ENCODE data around the gene NATD1. TPM values are rescaled to one million over a fixed set of nuclear protein-coding genes. Genes with fewer than 3 reads are reported as not detected.
A peak's percentile ranks its signal among the peaks of the same experiment; 100 is the strongest.

The NATD1 gene
- total RNA-seq, 2 experiments from 2014 or later = 5.4 to 5.7 TPM

- POLR2A ChIA-PET = no interaction called here
- Mint-ChIP-seq H3K27me3 (no peaks in the 10 kb centered on the region), H3K36me3 (peaks cover 15% of the 10 kb centered on the region), H3K9me3 (no peaks in the 10 kb centered on the region), H3K4me3 (no peak overlapping the region), H3K27ac (no peak overlapping the region), H3K4me1 (peaks cover 22% of the 10 kb centered on the region)
- DNase-seq (no peak), ATAC-seq (ENCODE audit: low read depth) (no peak)
Measured at GRCh38 chr17:21218101-21218500, 35.1 kb downstream of the NATD1 start.

DNA sequence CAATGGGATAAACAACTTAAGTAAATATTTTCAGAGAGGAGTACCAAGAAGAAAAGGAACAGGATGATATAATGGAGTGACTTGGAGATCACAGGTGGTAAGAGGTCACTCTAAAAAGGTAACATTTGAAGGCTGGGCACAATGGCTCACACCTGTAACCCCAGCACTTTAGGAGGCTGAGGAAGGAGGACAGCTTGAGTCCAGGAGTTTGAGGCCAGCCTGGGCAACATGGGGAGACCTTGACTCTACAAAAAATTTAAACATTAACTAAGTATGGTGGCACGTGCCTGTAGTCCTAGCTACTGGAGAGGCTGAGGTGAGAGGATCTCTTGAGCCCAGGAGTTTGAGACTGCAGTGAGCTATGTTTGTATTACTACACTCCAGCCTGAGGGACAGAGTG, 35.9 kb downstream of the NATD1 start:
- no peaks in the 10 kb centered on the region for H3K27me3 Mint-ChIP-seq
- H3K9me3 Mint-ChIP-seq = no peaks in the 10 kb centered on the region
- H3K4me1 Mint-ChIP-seq = peaks cover 28% of the 10 kb centered on the region
- no peak overlapping the region for H3K4me3 Mint-ChIP-seq
- POLR2A ChIA-PET = no interaction called here
- H3K27ac Mint-ChIP-seq = no peak overlapping the region
- DNase-seq (no peak), ATAC-seq (ENCODE audit: low read depth) (no peak)
- H3K36me3 Mint-ChIP-seq = peaks cover 14% of the 10 kb centered on the region

DNA sequence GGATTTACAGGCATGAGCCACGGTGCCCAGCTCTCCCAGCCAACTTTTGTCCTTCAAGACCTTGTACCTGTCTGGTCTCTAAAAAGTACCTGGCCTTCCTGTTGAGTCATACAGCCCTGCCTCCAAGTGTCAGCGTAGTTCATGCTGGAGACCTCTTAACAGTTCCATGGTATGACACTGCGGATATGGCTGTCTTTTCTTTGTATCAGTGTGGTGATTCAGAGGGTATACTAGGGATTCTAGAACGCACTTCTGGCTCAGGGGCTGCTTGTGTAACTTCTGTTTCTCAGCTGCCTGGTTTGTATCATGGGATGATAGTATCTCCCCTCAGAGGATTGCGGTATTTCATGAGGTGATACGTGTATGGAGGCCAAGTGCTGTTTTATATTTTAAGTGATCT, 37.3 kb downstream of the NATD1 start:
- H3K36me3 Mint-ChIP-seq = peaks cover 10% of the 10 kb centered on the region
- H3K27ac Mint-ChIP-seq = peak overlapping the region; percentile 94
- POLR2A ChIA-PET = interaction anchor here (1.6 kb wide), 1 partner anchor 173 kb away, joined by 3 read pairs; the partner anchor contains the start of gene USP22
- H3K9me3 Mint-ChIP-seq = no peaks in the 10 kb centered on the region
- no peaks in the 10 kb centered on the region for H3K27me3 Mint-ChIP-seq
- no peak for DNase-seq
- H3K4me1 Mint-ChIP-seq = peaks cover 36% of the 10 kb centered on the region
- ATAC-seq (ENCODE audit: low read depth) = no peak
- peak overlapping the region; percentile 96 for H3K4me3 Mint-ChIP-seq

DNA sequence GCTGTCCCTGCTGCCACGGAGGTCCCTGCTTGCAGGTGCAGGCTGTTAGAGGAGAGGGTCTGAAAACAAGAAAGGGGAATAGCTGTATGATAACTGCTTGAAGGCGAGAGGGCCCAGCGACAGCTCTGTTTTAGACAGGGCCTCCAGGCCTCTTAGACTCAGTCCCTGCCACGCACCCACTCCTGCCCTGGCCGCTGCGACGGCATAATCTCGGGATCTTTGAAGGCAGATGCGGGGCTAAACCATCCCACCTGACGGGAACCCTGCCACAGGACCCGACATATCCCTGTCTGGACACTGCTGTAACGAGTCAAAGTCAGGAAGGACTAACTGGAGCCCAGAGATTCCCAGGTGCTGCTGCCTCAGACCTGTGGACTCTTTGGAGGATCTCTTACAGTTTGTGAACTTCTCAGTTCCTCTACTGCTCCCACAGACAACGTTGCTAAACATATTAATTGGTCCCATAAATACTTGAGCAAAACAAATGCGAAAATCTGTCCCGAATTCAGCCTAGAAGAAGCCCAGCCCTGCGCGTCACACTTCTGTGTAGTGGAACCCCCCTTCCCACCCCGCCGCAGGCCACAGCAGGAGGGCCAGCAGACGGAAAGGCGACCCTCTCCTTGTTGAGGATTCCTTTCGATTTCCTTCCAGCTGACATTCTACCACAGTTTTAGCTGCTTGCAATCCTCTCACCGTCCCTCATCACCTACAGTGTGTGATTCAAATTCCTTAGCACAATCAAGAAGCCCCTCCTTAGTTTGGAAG, 38.3 kb downstream of the NATD1 start:
- H3K4me1 Mint-ChIP-seq = peaks cover 39% of the 10 kb centered on the region
- POLR2A ChIA-PET = interaction anchor here (0.6 to 2.4 kb wide), 5 partner anchors 17 to 172 kb away, joined by 3 to 15 read pairs (median 3); partner anchors contain the start of genes DHRS7B and USP22
- peak overlapping the region; percentile 94 for H3K27ac Mint-ChIP-seq
- ATAC-seq (ENCODE audit: low read depth) (no peak), DNase-seq (peak; percentile 36)
- H3K4me3 Mint-ChIP-seq = peak overlapping the region; percentile 96
- H3K27me3 Mint-ChIP-seq = no peaks in the 10 kb centered on the region
- H3K9me3 Mint-ChIP-seq = no peaks in the 10 kb centered on the region
- H3K36me3 Mint-ChIP-seq = peaks cover 10% of the 10 kb centered on the region

- POLR2A ChIA-PET = interaction anchor here (0.6 to 2.4 kb wide), 10 partner anchors 11 to 171 kb away, joined by 3 to 15 read pairs (median 4); partner anchors contain the start of genes DHRS7B and USP22
- Mint-ChIP-seq H3K27me3 (no peaks in the 10 kb centered on the region), H3K27ac (peak within 1 kb of the TSS; percentile 94), H3K36me3 (peaks cover 10% of the 10 kb centered on the region), H3K4me1 (peaks cover 41% of the 10 kb centered on the region), H3K4me3 (peak within 1 kb of the TSS; percentile 96), H3K9me3 (no peaks in the 10 kb centered on the region)
- DNase-seq (peak; percentile 98), ATAC-seq (ENCODE audit: low read depth) (peak; percentile 91)
Measured at GRCh38 chr17:21214015-21214776, 39.0 kb downstream of the NATD1 start, which contains the start of gene TMEM11. TSS of gene TMEM11 (minus strand) at chr17:21214161. CDS start at chr17:21214152, 9 bp downstream.

GRCh38 chr17:21213638-21214014, 39.6 kb downstream of the NATD1 start:
- ATAC-seq (ENCODE audit: low read depth) (peak; percentile 10), DNase-seq (no peak)
- Mint-ChIP-seq H3K4me3 (peak overlapping the region; percentile 96), H3K9me3 (no peaks in the 10 kb centered on the region), H3K4me1 (peaks cover 39% of the 10 kb centered on the region), H3K36me3 (peaks cover 8% of the 10 kb centered on the region), H3K27me3 (no peaks in the 10 kb centered on the region), H3K27ac (peak overlapping the region; percentile 94)
- POLR2A ChIA-PET = interaction anchor here (0.5 to 2.4 kb wide), 11 partner anchors 10 to 601 kb away, joined by 3 to 15 read pairs (median 4); partner anchors contain the start of genes DHRS7B and USP22

- DNase-seq (no peak), ATAC-seq (ENCODE audit: low read depth) (no peak)
- H3K36me3 Mint-ChIP-seq = peaks cover 8% of the 10 kb centered on the region
- POLR2A ChIA-PET = interaction anchor here (0.5 to 2.4 kb wide), 11 partner anchors 9 to 601 kb away, joined by 3 to 15 read pairs (median 4); partner anchors contain the start of genes DHRS7B and USP22
- peak overlapping the region; percentile 94 for H3K27ac Mint-ChIP-seq
- no peaks in the 10 kb centered on the region for H3K9me3 Mint-ChIP-seq
- H3K4me1 Mint-ChIP-seq = peaks cover 38% of the 10 kb centered on the region
- no peaks in the 10 kb centered on the region for H3K27me3 Mint-ChIP-seq
- H3K4me3 Mint-ChIP-seq = peak overlapping the region; percentile 96
Measured at GRCh38 chr17:21212826-21213637, 40.2 kb downstream of the NATD1 start.

GRCh38 chr17:21211825-21212479, 41.3 kb downstream of the NATD1 start:
- POLR2A ChIA-PET = interaction anchor here (0.6 kb wide), 1 partner anchor 82 kb away, joined by 7 read pairs; no protein-coding TSS in a partner anchor
- Mint-ChIP-seq H3K4me1 (peaks cover 38% of the 10 kb centered on the region), H3K27ac (no peak overlapping the region), H3K27me3 (no peaks in the 10 kb centered on the region), H3K9me3 (no peaks in the 10 kb centered on the region), H3K36me3 (peaks cover 8% of the 10 kb centered on the region), H3K4me3 (peak overlapping the region; percentile 96)
- DNase-seq (no peak), ATAC-seq (ENCODE audit: low read depth) (no peak)

GRCh38 chr17:21210411-21211076, 42.7 kb downstream of the NATD1 start:
- H3K9me3 Mint-ChIP-seq = no peaks in the 10 kb centered on the region
- no peaks in the 10 kb centered on the region for H3K27me3 Mint-ChIP-seq
- no peak overlapping the region for H3K4me3 Mint-ChIP-seq
- H3K4me1 Mint-ChIP-seq = peaks cover 32% of the 10 kb centered on the region
- DNase-seq (no peak), ATAC-seq (ENCODE audit: low read depth) (no peak)
- H3K36me3 Mint-ChIP-seq = peaks cover 7% of the 10 kb centered on the region
- POLR2A ChIA-PET = no interaction called here
- H3K27ac Mint-ChIP-seq = no peak overlapping the region

GRCh38 chr17:21209511-21210175, 43.6 kb downstream of the NATD1 start:
- peaks cover 27% of the 10 kb centered on the region for H3K4me1 Mint-ChIP-seq
- ATAC-seq (ENCODE audit: low read depth) (no peak), DNase-seq (no peak)
- H3K36me3 Mint-ChIP-seq = peaks cover 7% of the 10 kb centered on the region
- H3K27ac Mint-ChIP-seq = no peak overlapping the region
- POLR2A ChIA-PET = no interaction called here
- no peak overlapping the region for H3K4me3 Mint-ChIP-seq
- no peaks in the 10 kb centered on the region for H3K9me3 Mint-ChIP-seq
- H3K27me3 Mint-ChIP-seq = no peaks in the 10 kb centered on the region

DNA sequence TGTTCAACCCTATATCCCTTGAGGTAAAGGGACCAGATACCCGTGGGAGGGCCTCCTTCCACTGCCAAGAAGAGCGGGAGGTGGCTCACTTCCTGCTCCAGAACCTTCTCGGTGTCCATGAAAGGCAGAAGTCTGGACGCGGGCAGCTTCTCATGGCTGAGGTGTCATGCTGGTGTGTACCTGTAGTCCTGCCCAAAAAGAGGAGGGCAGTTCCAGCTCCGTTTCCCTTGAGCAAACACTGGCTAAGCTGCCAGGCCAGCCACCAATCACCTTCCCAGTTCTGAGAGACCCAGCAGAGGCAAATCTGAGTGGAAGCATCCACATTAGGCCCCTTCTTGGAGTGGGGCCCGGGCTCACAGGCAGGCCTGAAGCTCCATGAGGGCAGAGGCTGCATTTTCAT, 44.9 kb downstream of the NATD1 start:
- DNase-seq = no peak
- peaks cover 7% of the 10 kb centered on the region for H3K36me3 Mint-ChIP-seq
- POLR2A ChIA-PET = no interaction called here
- no peak overlapping the region for H3K4me3 Mint-ChIP-seq
- peaks cover 26% of the 10 kb centered on the region for H3K4me1 Mint-ChIP-seq
- no peaks in the 10 kb centered on the region for H3K9me3 Mint-ChIP-seq
- ATAC-seq (ENCODE audit: low read depth) = no peak
- no peak overlapping the region for H3K27ac Mint-ChIP-seq
- no peaks in the 10 kb centered on the region for H3K27me3 Mint-ChIP-seq

Measured in activated naive CD8-positive, alpha-beta T cell treated with anti-CD3 and anti-CD28 coated beads, Interleukin-2, amount 10 ng/mL, durations not matched to agents 7 days and 5 days (primary cell).